ENCODE measurements around the gene THOC1.

Gene THOC1

DNA sequence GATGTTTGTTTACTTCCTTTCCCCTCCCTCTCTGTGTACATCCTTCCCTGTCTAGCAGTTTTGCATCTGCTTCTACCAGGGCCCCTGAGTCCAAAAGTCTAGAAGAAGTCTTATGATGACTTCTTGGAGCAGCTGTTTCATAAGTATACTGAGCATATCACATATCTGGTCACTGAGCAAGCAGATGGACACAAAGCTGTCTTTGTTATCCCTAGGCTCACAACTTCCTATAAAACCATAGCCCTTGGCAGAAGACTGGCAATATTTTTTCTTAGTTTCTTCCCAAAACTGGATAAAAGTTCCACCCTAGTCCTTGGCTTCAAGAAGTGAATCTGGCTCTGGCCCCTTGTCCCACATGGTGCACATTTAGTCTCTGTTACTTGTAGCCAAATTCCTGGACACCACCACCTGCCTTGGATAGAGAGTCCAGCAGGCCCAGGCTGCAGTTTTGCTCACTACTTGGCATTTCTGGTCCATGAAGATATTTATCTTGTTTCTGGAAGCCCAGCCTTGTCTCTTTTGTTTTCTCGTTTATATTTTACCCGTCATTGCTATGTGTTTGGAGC is 22.5 kb downstream of the THOC1 start:
- TF ChIP-seq, protein P1, sequence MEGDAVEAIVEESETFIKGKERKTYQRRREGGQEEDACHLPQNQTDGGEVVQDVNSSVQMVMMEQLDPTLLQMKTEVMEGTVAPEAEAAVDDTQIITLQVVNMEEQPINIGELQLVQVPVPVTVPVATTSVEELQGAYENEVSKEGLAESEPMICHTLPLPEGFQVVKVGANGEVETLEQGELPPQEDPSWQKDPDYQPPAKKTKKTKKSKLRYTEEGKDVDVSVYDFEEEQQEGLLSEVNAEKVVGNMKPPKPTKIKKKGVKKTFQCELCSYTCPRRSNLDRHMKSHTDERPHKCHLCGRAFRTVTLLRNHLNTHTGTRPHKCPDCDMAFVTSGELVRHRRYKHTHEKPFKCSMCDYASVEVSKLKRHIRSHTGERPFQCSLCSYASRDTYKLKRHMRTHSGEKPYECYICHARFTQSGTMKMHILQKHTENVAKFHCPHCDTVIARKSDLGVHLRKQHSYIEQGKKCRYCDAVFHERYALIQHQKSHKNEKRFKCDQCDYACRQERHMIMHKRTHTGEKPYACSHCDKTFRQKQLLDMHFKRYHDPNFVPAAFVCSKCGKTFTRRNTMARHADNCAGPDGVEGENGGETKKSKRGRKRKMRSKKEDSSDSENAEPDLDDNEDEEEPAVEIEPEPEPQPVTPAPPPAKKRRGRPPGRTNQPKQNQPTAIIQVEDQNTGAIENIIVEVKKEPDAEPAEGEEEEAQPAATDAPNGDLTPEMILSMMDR (IDR thresholded peaks at IDR 0.05; ENCODE audit: low read length, missing control alignments) = no peak

DNA sequence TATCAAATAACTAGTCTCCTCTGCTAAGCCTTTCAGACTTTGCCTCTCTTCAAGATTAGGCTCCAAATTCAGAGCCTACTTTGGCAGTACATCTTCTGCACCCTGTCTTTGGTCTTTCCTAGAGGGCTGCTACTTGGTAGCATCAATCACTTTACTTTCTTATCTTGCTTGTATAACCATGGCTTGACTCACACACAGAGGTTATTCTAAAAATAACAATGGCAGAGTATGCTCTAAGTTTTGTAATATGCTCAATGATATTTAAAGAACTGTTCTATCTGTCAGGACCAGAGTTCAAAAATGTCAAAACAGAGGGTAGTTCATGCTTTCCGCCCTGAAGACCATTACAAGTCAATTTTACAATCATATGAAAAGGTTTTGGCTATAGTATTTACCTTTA is 27.7 kb downstream of the THOC1 start:
- TF ChIP-seq, protein P1 (IDR thresholded peaks at IDR 0.05; ENCODE audit: low read length, missing control alignments) = no peak
- peak; percentile 6 for DNase-seq (ENCODE audit: low read depth)
- H3K4me3 ChIP-seq (replicated peaks; ENCODE audit: low read depth, low read length) = no peak overlapping the region

More for the DNA sequence above, 22.5 kb downstream of the THOC1 start:
- DNase-seq (ENCODE audit: low read depth) = no peak
- no peak overlapping the region for H3K4me3 ChIP-seq (replicated peaks; ENCODE audit: low read depth, low read length)

DNA sequence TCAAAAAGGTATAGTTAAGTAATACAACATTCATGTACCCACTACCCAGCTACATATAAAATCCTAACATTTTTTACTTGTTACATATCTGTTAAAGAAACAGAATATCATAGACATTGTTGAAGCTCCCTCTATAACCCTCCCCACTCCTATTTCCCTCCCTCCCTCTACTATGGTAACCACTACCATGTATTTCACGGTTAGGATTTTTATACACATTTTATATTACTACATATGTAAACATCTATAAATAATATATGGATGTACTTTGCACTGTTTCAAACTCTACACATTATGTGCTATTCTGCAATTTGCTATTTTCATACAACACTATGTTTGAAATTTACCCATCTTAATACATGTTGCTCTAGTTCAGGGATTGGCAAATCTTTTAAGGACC is 36.3 kb downstream of the THOC1 start:
- no peak overlapping the region for H3K4me3 ChIP-seq (replicated peaks; ENCODE audit: low read depth, low read length)
- DNase-seq (ENCODE audit: low read depth) = no peak
- TF ChIP-seq, protein P1 (IDR thresholded peaks at IDR 0.05; ENCODE audit: low read length, missing control alignments) = no peak

DNA sequence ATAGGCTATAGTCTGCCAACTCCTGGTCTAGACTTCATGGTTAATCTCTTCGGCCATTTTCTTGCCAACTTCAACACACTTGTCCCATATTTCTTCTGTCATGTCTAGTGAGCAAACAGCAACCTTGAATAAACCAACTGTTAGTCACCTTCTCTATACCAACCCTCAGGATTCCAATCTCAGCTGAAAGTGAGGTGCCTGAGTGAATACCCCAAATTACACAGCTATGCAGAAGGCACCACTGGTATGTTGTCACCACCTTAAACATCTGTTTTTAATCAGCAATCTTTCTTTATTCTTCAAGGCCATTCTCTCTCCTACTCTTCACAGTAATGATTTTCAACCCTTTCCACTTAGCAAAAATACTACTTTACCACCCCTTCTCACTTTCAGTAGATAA is 39.3 kb downstream of the THOC1 start:
- no peak overlapping the region for H3K4me3 ChIP-seq (replicated peaks; ENCODE audit: low read depth, low read length)
- TF ChIP-seq, protein P1 (IDR thresholded peaks at IDR 0.05; ENCODE audit: low read length, missing control alignments) = no peak
- no peak for DNase-seq (ENCODE audit: low read depth)

DNA sequence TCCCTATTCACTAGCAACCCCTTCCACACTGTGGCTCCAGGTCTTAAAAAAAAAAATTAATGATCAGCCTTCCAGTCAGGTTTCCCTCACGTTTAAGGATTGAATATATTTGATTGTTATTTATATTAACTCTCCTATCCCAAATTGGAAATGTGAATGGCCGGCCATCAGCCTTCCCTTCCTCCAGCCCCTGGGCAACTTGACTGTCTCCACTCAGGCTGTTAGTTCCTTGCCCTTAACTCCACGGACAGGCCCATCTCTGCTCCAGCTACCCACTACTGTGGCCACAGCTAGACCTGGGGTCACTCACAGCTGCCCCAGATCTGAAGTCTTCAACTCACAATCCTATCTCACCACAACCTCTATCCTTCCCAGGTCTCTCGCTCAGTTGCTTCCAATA is 39.9 kb downstream of the THOC1 start:
- TF ChIP-seq, protein P1 (IDR thresholded peaks at IDR 0.05; ENCODE audit: low read length, missing control alignments) = no peak
- no peak overlapping the region for H3K4me3 ChIP-seq (replicated peaks; ENCODE audit: low read depth, low read length)
- no peak for DNase-seq (ENCODE audit: low read depth)

DNA sequence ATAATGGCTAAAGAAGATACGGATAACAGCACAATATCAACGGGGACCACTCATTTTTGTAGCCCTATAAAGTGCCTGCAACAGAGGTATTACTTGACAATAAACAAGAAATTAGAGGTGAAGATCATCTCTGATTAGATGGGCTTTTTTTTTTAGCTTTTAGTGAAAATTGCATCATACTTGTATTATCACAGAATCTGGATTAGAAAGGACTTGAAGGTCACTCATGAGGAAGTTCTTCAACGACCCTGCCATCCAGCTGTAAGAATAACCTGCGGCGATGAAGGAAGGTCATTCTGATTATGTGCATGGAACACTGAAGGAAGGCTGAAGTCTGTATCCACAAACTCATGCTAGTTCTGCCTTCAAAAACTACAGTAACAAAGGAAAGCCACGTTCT is 40.5 kb downstream of the THOC1 start:
- H3K4me3 ChIP-seq (replicated peaks; ENCODE audit: low read depth, low read length) = no peak overlapping the region
- no peak for DNase-seq (ENCODE audit: low read depth)
- TF ChIP-seq, protein P1 (IDR thresholded peaks at IDR 0.05; ENCODE audit: low read length, missing control alignments) = no peak

DNA sequence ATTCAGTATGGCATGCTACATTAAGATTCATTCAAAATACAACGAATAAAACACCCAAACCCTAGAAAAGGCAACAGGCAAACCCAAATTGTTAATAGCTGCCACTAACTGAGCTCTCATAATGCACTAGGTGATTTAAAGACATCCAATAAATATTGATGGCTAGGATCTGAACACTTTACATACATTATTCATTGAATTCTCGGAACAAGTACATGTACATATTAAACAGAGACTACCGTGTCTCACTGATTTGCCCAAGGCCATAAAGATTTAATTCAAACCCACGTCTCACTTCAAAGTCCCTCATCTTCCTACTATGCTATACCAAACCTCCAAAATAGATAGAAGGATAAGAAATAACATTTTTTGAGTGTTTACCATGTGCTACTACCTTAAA is 42.1 kb downstream of the THOC1 start:
- DNase-seq (ENCODE audit: low read depth) = no peak
- TF ChIP-seq, protein P1 (IDR thresholded peaks at IDR 0.05; ENCODE audit: low read length, missing control alignments) = no peak
- no peak overlapping the region for H3K4me3 ChIP-seq (replicated peaks; ENCODE audit: low read depth, low read length)

Data from fibroblast of pulmonary artery (primary cell).